IMR-90 (cell line): ENCODE data around the gene BRF1. TPM values are rescaled to one million over a fixed set of nuclear protein-coding genes. Genes with fewer than 3 reads are reported as not detected.

ENCODE experiments used
- ATAC-seq: fragments of 200-7000 bp; cut with Tn5 transposase; 2 replicates; pipeline ENCODE4 v1.9.1; 2020; ENCODE audit warnings: low read depth, mild to moderate bottlenecking, moderate library complexity
- BruUV-seq: library from RNA; stranded (reverse); fragments of 400-500 nt; replicated peaks from 2 replicates; lab custom pipeline; 2021; lab: Mats Ljungman, UMichigan
- CTCF ChIA-PET: fragments of 300-600 bp; formaldehyde crosslinking; extraction: SDS; loops from one replicate; lab custom pipeline; 2021; ENCODE audit warnings: antibody characterized with exemption; lab: Yijun Ruan, JAX
- POLR2A ChIA-PET: fragments of 300-600 bp; sonication (Branson Sonifier 250); formaldehyde crosslinking; loops from one replicate; lab custom pipeline; 2022; ENCODE audit warnings: antibody characterized with exemption; ENCODE audit not compliant: unreplicated experiment; lab: Charles Lee
- DNase-seq: peaks from one replicate; pipeline ENCODE4 v3.0.0; 2013
- H2AFZ ChIP-seq: replicated peaks from 2 replicates; pipeline ENCODE3; 2013; ENCODE audit warnings: low read length, mild to moderate bottlenecking; ENCODE audit not compliant: poor library complexity
- H2AK5ac ChIP-seq: 2 replicates; pipeline ENCODE4 v1.6.1; 2013; ENCODE audit warnings: low read depth, low read length, inconsistent platforms
- H2AK9ac ChIP-seq: replicated peaks from 2 replicates; pipeline ENCODE3; 2013; ENCODE audit warnings: mild to moderate bottlenecking, low read depth, low read length, moderate library complexity; ENCODE audit not compliant: poor library complexity
- H2BK120ac ChIP-seq: 2 replicates; pipeline ENCODE4 v1.6.1; 2013; ENCODE audit warnings: low read depth, low read length, inconsistent platforms
- H2BK15ac ChIP-seq: 3 replicates; pipeline ENCODE4 v1.6.1; 2013; ENCODE audit warnings: low read depth, low read length, inconsistent platforms
- H2BK20ac ChIP-seq: 2 replicates; pipeline ENCODE4 v1.6.1; 2013; ENCODE audit warnings: low read depth, mild to moderate bottlenecking, inconsistent platforms, low read length, moderate library complexity
- H2BK5ac ChIP-seq: 2 replicates; pipeline ENCODE4 v1.6.1; 2013; ENCODE audit warnings: mild to moderate bottlenecking, low read depth, low read length, inconsistent platforms; ENCODE audit not compliant: poor library complexity, severe bottlenecking
- H3K14ac ChIP-seq: replicated peaks from 2 replicates; pipeline ENCODE4 v1.6.1; 2013; ENCODE audit warnings: low read depth, low read length, inconsistent platforms
- H3K18ac ChIP-seq: 2 replicates; pipeline ENCODE4 v1.6.1; 2013; ENCODE audit warnings: low read depth, low read length, control low read depth
- H3K23ac ChIP-seq: 2 replicates; pipeline ENCODE4 v1.6.1; 2013; ENCODE audit warnings: low read depth, low read length, inconsistent platforms
- H3K27ac ChIP-seq: 2 replicates; pipeline ENCODE4 v1.5.1; 2013; ENCODE audit warnings: mild to moderate bottlenecking, control low read depth, low read length; ENCODE audit not compliant: insufficient read depth
- H3K27me3 ChIP-seq: 2 replicates; pipeline ENCODE4 v1.6.1; 2013; ENCODE audit warnings: low read length; ENCODE audit not compliant: control insufficient read depth, insufficient read depth
- H3K36me3 ChIP-seq: 2 replicates; pipeline ENCODE4 v1.6.1; 2013; ENCODE audit warnings: low read length, mixed read lengths; ENCODE audit not compliant: control insufficient read depth, insufficient read depth
- H3K4ac ChIP-seq: 2 replicates; pipeline ENCODE4 v1.6.1; 2013; ENCODE audit warnings: low read depth, low read length, inconsistent platforms
- H3K4me1 ChIP-seq: 2 replicates; pipeline ENCODE4 v1.6.1; 2013; ENCODE audit warnings: low read length, mixed read lengths; ENCODE audit not compliant: control insufficient read depth, insufficient read depth
- H3K4me2 ChIP-seq: 2 replicates; pipeline ENCODE4 v1.6.1; 2013; ENCODE audit warnings: low read depth, mild to moderate bottlenecking, control low read depth, low read length, moderate library complexity
- H3K4me3 ChIP-seq: 2 replicates; pipeline ENCODE4 v1.5.1; 2013; ENCODE audit warnings: low read depth, mild to moderate bottlenecking, control low read depth, low read length, moderate library complexity; ENCODE audit not compliant: insufficient read depth
- H3K56ac ChIP-seq: 2 replicates; pipeline ENCODE4 v1.6.1; 2013; ENCODE audit warnings: low read length, inconsistent platforms; ENCODE audit not compliant: insufficient read depth; ENCODE audit errors: extremely low read depth
- H3K79me1 ChIP-seq, 2 experiments: 2 replicates each; pipeline ENCODE4 v1.6.1; 2013; ENCODE audit warnings: low read length in 2 of 2, inconsistent platforms in 1 of 2, low read depth in 1 of 2
- H3K9ac ChIP-seq: 2 replicates; pipeline ENCODE4 v1.6.1; 2013; ENCODE audit warnings: low read depth, low read length, control low read depth
- H3K9me1 ChIP-seq: 2 replicates; pipeline ENCODE4 v1.6.1; 2013; ENCODE audit warnings: low read length, inconsistent platforms; ENCODE audit not compliant: insufficient read depth
- H3K9me3 ChIP-seq: 2 replicates; pipeline ENCODE4 v1.6.1; 2013; ENCODE audit warnings: low read length; ENCODE audit not compliant: control insufficient read depth, insufficient read depth
- H4K20me1 ChIP-seq: 2 replicates; pipeline ENCODE4 v1.6.1; 2013; ENCODE audit warnings: low read length, inconsistent platforms; ENCODE audit not compliant: insufficient read depth
- H4K5ac ChIP-seq: 2 replicates; pipeline ENCODE4 v1.6.1; 2013; ENCODE audit warnings: mild to moderate bottlenecking, low read depth, low read length, control low read depth
- H4K8ac ChIP-seq, 2 experiments: 2 replicates each; pipeline ENCODE4 v1.6.1; 2013; ENCODE audit warnings: low read depth in 2 of 2, low read length in 2 of 2, control low read depth in 1 of 2, inconsistent platforms in 1 of 2
- H4K91ac ChIP-seq: 2 replicates; pipeline ENCODE4 v1.6.1; 2013; ENCODE audit warnings: low read depth, low read length, inconsistent platforms; ENCODE audit not compliant: insufficient read depth
- BHLHE40 ChIP-seq: fragments of 150-350 bp; IDR thresholded peaks from 2 replicates; pipeline ENCODE4 v1.6.1; 2016; ENCODE audit warnings: mild to moderate bottlenecking, low read depth, low read length
- CEBPB ChIP-seq: IDR thresholded peaks from 2 replicates; pipeline ENCODE4 v1.6.1; 2012; ENCODE audit warnings: low read depth, low read length, improper control_type of control experiment
- CHD1 ChIP-seq: IDR thresholded peaks from 2 replicates; pipeline ENCODE4 v1.6.1; 2012; ENCODE audit warnings: low read depth, low read length, improper control_type of control experiment
- CTCF ChIP-seq: conservative IDR thresholded peaks from 2 replicates; pipeline ENCODE4 v1.5.1; 2012; ENCODE audit warnings: mild to moderate bottlenecking, low read depth, low read length, improper control_type of control experiment
- FOS ChIP-seq: fragments of 150-350 bp; IDR thresholded peaks from 2 replicates; pipeline ENCODE4 v1.6.1; 2016; ENCODE audit warnings: low read depth, low read length
- MAFK ChIP-seq: IDR thresholded peaks from 2 replicates; pipeline ENCODE4 v1.6.1; 2012; ENCODE audit warnings: low read depth, low read length, improper control_type of control experiment
- MAZ ChIP-seq: IDR thresholded peaks from 2 replicates; pipeline ENCODE4 v1.6.1; 2012; ENCODE audit warnings: low read depth, mild to moderate bottlenecking, low read length, improper control_type of control experiment, moderate library complexity, borderline replicate concordance
- MXI1 ChIP-seq: IDR thresholded peaks from 2 replicates; pipeline ENCODE4 v1.6.1; 2012; ENCODE audit warnings: low read depth, mild to moderate bottlenecking, low read length, moderate library complexity, borderline replicate concordance
- NFE2L2 ChIP-seq: fragments of 150-350 bp; IDR thresholded peaks from 2 replicates; pipeline ENCODE4 v1.6.1; 2016; ENCODE audit warnings: low read depth, mild to moderate bottlenecking, low read length
- POLR2A ChIP-seq: IDR thresholded peaks from 2 replicates; pipeline ENCODE4 v1.6.1; 2012; ENCODE audit warnings: mild to moderate bottlenecking, low read depth, low read length
- RAD21 ChIP-seq: IDR thresholded peaks from 2 replicates; pipeline ENCODE4 v1.6.1; 2012; ENCODE audit warnings: low read length, improper control_type of control experiment
- RCOR1 ChIP-seq: IDR thresholded peaks from 2 replicates; pipeline ENCODE4 v1.6.1; 2012; ENCODE audit warnings: mild to moderate bottlenecking, low read length, improper control_type of control experiment; ENCODE audit not compliant: insufficient replicate concordance
- RFX5 ChIP-seq: IDR thresholded peaks from 2 replicates; pipeline ENCODE4 v1.8.0; 2012; ENCODE audit warnings: low read depth, mild to moderate bottlenecking, low read length, moderate library complexity
- SMC3 ChIP-seq: fragments of 150-350 bp; IDR thresholded peaks from 2 replicates; pipeline ENCODE4 v1.6.1; 2016; ENCODE audit warnings: low read depth, mild to moderate bottlenecking, antibody characterized with exemption, low read length, moderate library complexity
- WGBS, 2 experiments: methylation state at CpG; one replicate each; pipeline versions ENCODE4 v1.1.5 to v1.1.7; 2013; ENCODE audit warnings: missing lambda C conversion rate in 2 of 2; ENCODE audit not compliant: insufficient read length in 1 of 2; ENCODE audit errors: extremely low coverage in 2 of 2; 5-methylcytosine and 5-hydroxymethylcytosine counted together
- dilution Hi-C: fragments of 300-500 bp; cut with HindIII; formaldehyde crosslinking; loops from one replicate; pipeline ENCODE4 v1.14.3; 2018; ENCODE audit warnings: low sequenced_read_pairs; ENCODE audit not compliant: unreplicated experiment
- in situ Hi-C: fragments of 300-500 bp; cut with MboI; formaldehyde crosslinking; loops from 3 replicates; pipeline ENCODE4 v1.14.3; 2019; ENCODE audit warnings: low sequenced_read_pairs, inconsistent platforms, mixed read lengths
- intact Hi-C: fragments of 100-400 bp; cut with micrococcal nuclease; formaldehyde crosslinking; loops from 2 replicates; pipeline ENCODE4 v1.10.0; 2022
- polyA plus RNA-seq, 3 experiments: library from polyadenylated mRNA; depleted of rRNA; stranded (reverse); fragments of >200 nt; gene quantifications; 2 replicates each; pipeline ENCODE4 v1.2.3, GENCODE V29; 2012; ENCODE audit warnings: low replicate concordance in 1 of 3
- total RNA-seq: library from RNA; depleted of rRNA; stranded (reverse); fragments of >200 nt; gene quantifications from 2 replicates; pipeline ENCODE4 v1.2.3, GENCODE V29; 2012
- TF ChIP-seq, protein P1 (sequence below): fragments of 150-350 bp; IDR thresholded peaks from 2 replicates; pipeline ENCODE4 v1.6.1; 2017; ENCODE audit warnings: mild to moderate bottlenecking, antibody characterized with exemption, low read length, low read depth
- TF ChIP-seq, protein P2 (sequence below): fragments of 150-350 bp; IDR thresholded peaks from 2 replicates; pipeline ENCODE4 v1.6.1; 2016; ENCODE audit warnings: low read depth, mild to moderate bottlenecking, low read length, moderate library complexity, borderline replicate concordance

Gene BRF1
- total and polyA plus RNA-seq, 2 of the 4 experiments (the other 2 are of a cell fraction) = 12.4 to 16.7 TPM

- Histone ChIP-seq H3K56ac (no peak overlapping the region), H2AK5ac (no peak overlapping the region), H3K79me1 (peaks cover 1 to 13% of the 10 kb centered on the region in 2 experiments), H4K8ac (no peak overlapping the region), H2BK120ac (no peak overlapping the region), H3K9ac (no peak overlapping the region), H3K18ac (no peak overlapping the region), H4K20me1 (peaks cover 4% of the 10 kb centered on the region), H3K4ac (no peak overlapping the region), H3K14ac (no peak overlapping the region), H2AK9ac (no peak overlapping the region), H3K27ac (no peak overlapping the region), H3K36me3 (no peaks in the 10 kb centered on the region), H2BK5ac (no peak overlapping the region), H4K91ac (no peak overlapping the region), H3K9me1 (peaks cover 4% of the 10 kb centered on the region; the same call in 1 of the 2 replicates), H2BK15ac (no peak overlapping the region), H4K5ac (no peak overlapping the region), H3K4me3 (no peak overlapping the region), H3K9me3 (no peaks in the 10 kb centered on the region), H3K27me3 (no peaks in the 10 kb centered on the region), H2AFZ (no peak overlapping the region), H2BK20ac (no peak overlapping the region), H3K4me1 (peaks cover 3% of the 10 kb centered on the region; the same call in 1 of the 2 replicates), H3K4me2 (no peak overlapping the region), H3K23ac (no peak overlapping the region)
- BruUV-seq = no TSS peak
- intact Hi-C loops (no loop called here), in situ Hi-C loops (no loop called here), dilution Hi-C loops (no loop called here)
- POLR2A ChIA-PET = no interaction called here
- ATAC-seq (no peak), DNase-seq (no peak)
- TF ChIP-seq, protein P1, sequence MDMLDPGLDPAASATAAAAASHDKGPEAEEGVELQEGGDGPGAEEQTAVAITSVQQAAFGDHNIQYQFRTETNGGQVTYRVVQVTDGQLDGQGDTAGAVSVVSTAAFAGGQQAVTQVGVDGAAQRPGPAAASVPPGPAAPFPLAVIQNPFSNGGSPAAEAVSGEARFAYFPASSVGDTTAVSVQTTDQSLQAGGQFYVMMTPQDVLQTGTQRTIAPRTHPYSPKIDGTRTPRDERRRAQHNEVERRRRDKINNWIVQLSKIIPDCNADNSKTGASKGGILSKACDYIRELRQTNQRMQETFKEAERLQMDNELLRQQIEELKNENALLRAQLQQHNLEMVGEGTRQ = no peak
- TF ChIP-seq CEBPB = no peak
- no peak for TF ChIP-seq CHD1
- no peak for TF ChIP-seq FOS
- no peak for TF ChIP-seq MXI1
- no peak for TF ChIP-seq CTCF
- TF ChIP-seq RFX5 = no peak
- no peak for TF ChIP-seq RCOR1
- TF ChIP-seq RAD21 = no peak
- TF ChIP-seq, protein P2, sequence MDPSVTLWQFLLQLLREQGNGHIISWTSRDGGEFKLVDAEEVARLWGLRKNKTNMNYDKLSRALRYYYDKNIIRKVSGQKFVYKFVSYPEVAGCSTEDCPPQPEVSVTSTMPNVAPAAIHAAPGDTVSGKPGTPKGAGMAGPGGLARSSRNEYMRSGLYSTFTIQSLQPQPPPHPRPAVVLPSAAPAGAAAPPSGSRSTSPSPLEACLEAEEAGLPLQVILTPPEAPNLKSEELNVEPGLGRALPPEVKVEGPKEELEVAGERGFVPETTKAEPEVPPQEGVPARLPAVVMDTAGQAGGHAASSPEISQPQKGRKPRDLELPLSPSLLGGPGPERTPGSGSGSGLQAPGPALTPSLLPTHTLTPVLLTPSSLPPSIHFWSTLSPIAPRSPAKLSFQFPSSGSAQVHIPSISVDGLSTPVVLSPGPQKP = no peak
- no peak for TF ChIP-seq POLR2A
- no peak for TF ChIP-seq NFE2L2
- no peak for TF ChIP-seq MAFK
- no peak for TF ChIP-seq BHLHE40
- TF ChIP-seq MAZ = no peak
- TF ChIP-seq SMC3 = no peak
- CTCF ChIA-PET = no interaction called here
- 85% methylated on average over 5 of the region's 9 CpGs; no CpG with 5 or more reads in 1 of the 2 experiments for WGBS, 2 experiments
Measured at GRCh38 chr14:105304565-105304964, 3.8 kb upstream of the BRF1 start.
